ENCODE data around the gene PPIP5K2.

Gene PPIP5K2

GRCh38 chr5:103254921-103255320 lies 134.8 kb downstream of the PPIP5K2 start:
- DNase-seq, result no peak

- no peak for DNase-seq
Observed at GRCh38 chr5:103255691-103256090, 135.6 kb downstream of the PPIP5K2 start.

- DNase-seq, result no peak
Observed at GRCh38 chr5:103256178-103256577, 136.1 kb downstream of the PPIP5K2 start.

GRCh38 chr5:103258368-103258956 lies 138.4 kb downstream of the PPIP5K2 start, which contains the start of gene MACIR:
MACIR (plus strand) TSS chr5:103258763; CDS start chr5:103275920, 17,157 bp downstream.
- peak; percentile 88 for DNase-seq

GRCh38 chr5:103258957-103259704 lies 139.0 kb downstream of the PPIP5K2 start:
- DNase-seq, result peak; percentile 49

GRCh38 chr5:103259705-103260355 lies 139.7 kb downstream of the PPIP5K2 start:
- no peak for DNase-seq

- DNase-seq, result no peak
Observed at GRCh38 chr5:103260951-103261350, 140.8 kb downstream of the PPIP5K2 start.

Data from stimulated activated CD4-positive, alpha-beta T cell treated with anti-CD3 and anti-CD28 coated beads, Interleukin-12 subunit alpha, Interleukin-12 subunit beta, amount 100 ng/mL, for 4 hours (primary cell).